ENCODE results near the gene DIP2B. TPM values are rescaled to one million over a fixed set of nuclear protein-coding genes. Genes with fewer than 3 reads are reported as not detected.
"Not testable (repeated sequence)": the region's sequence is repeated elsewhere in the genome, so short reads cannot be mapped to it uniquely, and the experiment has no call there.

DIP2B gene
- total RNA-seq, 4 donors from 2014 or later, result 19.8 to 25.9 (median 23.8) TPM

GRCh38 chr12:50519353-50519752, 14.6 kb downstream of the DIP2B start:
- Histone ChIP-seq H3K36me3 (no peaks in the 10 kb centered on the region), H3K9me3 (no peaks in the 10 kb centered on the region), H3K27ac (no peak overlapping the region), H3K4me1 (peaks cover 0 to 57% (median 12%) of the 10 kb centered on the region in 3 donors), H3K4me3 (no peak overlapping the region), H3K27me3 (no peaks in the 10 kb centered on the region)
- WGBS, 2 donors (ENCODE audit: low coverage in 1 of 2), result 79 to 100% methylated on average over 1 of the region's 1 CpG
- TF ChIP-seq POLR2AphosphoS5 (IDR thresholded peaks at IDR 0.05), result no peak
- TF ChIP-seq CTCF (IDR thresholded peaks at IDR 0.05), result no peak
- TF ChIP-seq POLR2A (IDR thresholded peaks at IDR 0.05), result no peak
- TF ChIP-seq EP300 (IDR thresholded peaks at IDR 0.05), result no peak
- no peak for ATAC-seq

GRCh38 chr12:50520416-50521207, 15.8 kb downstream of the DIP2B start:
- Histone ChIP-seq H3K4me1 (peaks cover 0 to 47% (median 12%) of the 10 kb centered on the region in 3 donors), H3K27me3 (no peaks in the 10 kb centered on the region), H3K36me3 (no peaks in the 10 kb centered on the region), H3K9me3 (no peaks in the 10 kb centered on the region), H3K4me3 (no peak overlapping the region), H3K27ac (peak overlapping the region in 3 of 4 donors; percentile 73 to 78 (median 74))
- 26 to 27% methylated on average over 4 to 5 of the region's 8 CpGs for WGBS, 2 donors (ENCODE audit: low coverage in 1 of 2)
- no peak for TF ChIP-seq POLR2AphosphoS5 (IDR thresholded peaks at IDR 0.05)
- no peak for TF ChIP-seq POLR2A (IDR thresholded peaks at IDR 0.05)
- TF ChIP-seq EP300 (IDR thresholded peaks at IDR 0.05), result no peak
- TF ChIP-seq CTCF (IDR thresholded peaks at IDR 0.05), result no peak
- peak; percentile 60 for ATAC-seq

GRCh38 chr12:50521781-50522180, 17.0 kb downstream of the DIP2B start:
- Histone ChIP-seq H3K4me1 (peaks cover 0 to 55% (median 12%) of the 10 kb centered on the region in 3 donors), H3K27ac (peak overlapping the region in 2 of 4 donors; percentile 73 to 74)
- not testable (repeated sequence) for H3K9me3 ChIP-seq, ATAC-seq, H3K4me3 ChIP-seq, H3K27me3 ChIP-seq, H3K36me3 ChIP-seq
- WGBS, 2 donors (ENCODE audit: low coverage in 1 of 2), result 92 to 96% methylated on average over 3 to 4 of the region's 4 CpGs

- H3K4me1 ChIP-seq, result peaks cover 0 to 48% (median 5%) of the 10 kb centered on the region in 3 donors
- TF ChIP-seq POLR2AphosphoS5 (IDR thresholded peaks at IDR 0.05) (no peak), EP300 (IDR thresholded peaks at IDR 0.05) (no peak), POLR2A (IDR thresholded peaks at IDR 0.05) (no peak), CTCF (IDR thresholded peaks at IDR 0.05) (no peak)
- H3K4me3 ChIP-seq, result no peak overlapping the region
- H3K27me3 ChIP-seq, result no peaks in the 10 kb centered on the region
- H3K27ac ChIP-seq, result no peak overlapping the region
- 100% methylated on average over 1 of the region's 1 CpG for WGBS, 2 donors (ENCODE audit: low coverage in 1 of 2)
- no peak for ATAC-seq
- no peaks in the 10 kb centered on the region for H3K36me3 ChIP-seq
- H3K9me3 ChIP-seq, result no peaks in the 10 kb centered on the region
Measured at GRCh38 chr12:50523772-50524171, 19.0 kb downstream of the DIP2B start.

- Histone ChIP-seq H3K9me3 (no peaks in the 10 kb centered on the region), H3K36me3 (no peaks in the 10 kb centered on the region), H3K27me3 (no peaks in the 10 kb centered on the region), H3K4me1 (peaks cover 0 to 57% (median 5%) of the 10 kb centered on the region in 3 donors), H3K27ac (no peak overlapping the region), H3K4me3 (no peak overlapping the region)
- 60 to 80% methylated on average over 1 of the region's 2 CpGs for WGBS, 2 donors (ENCODE audit: low coverage in 1 of 2)
- TF ChIP-seq EP300 (IDR thresholded peaks at IDR 0.05), result no peak
- TF ChIP-seq POLR2A (IDR thresholded peaks at IDR 0.05), result no peak
- TF ChIP-seq CTCF (IDR thresholded peaks at IDR 0.05), result no peak
- no peak for TF ChIP-seq POLR2AphosphoS5 (IDR thresholded peaks at IDR 0.05)
- no peak for ATAC-seq
Measured at GRCh38 chr12:50524621-50525020, 19.8 kb downstream of the DIP2B start.
